Measurements from ENCODE around the gene CRTAC1. TPM values are rescaled to one million over a fixed set of nuclear protein-coding genes. Genes with fewer than 3 reads are reported as not detected.
"Not testable (repeated sequence)": the region's sequence is repeated elsewhere in the genome, so short reads cannot be mapped to it uniquely, and the experiment has no call there.

CRTAC1 gene
- total RNA-seq, 1 donor from 2014 or later, result 0.66 TPM

DNA sequence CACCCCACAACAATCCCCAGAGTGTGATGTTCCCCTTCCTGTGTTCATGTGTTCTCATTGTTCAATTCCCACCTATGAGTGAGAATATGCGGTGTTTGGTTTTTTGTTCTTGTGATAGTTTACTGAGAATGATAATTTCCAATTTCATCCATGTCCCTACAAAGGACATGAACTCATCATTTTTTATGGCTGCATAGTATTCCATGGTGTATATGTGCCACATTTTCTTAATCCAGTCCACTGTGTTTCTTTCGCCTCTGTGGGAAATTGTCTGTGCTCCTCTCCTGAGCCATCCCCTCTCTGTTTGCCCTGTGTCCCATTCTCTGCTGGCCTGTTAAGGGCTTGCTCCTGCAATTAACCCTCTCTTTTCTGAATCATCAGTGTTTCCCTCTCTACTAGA is 186.4 kb downstream of the CRTAC1 start:
- H3K9ac ChIP-seq (ENCODE audit: low read length); H2AFZ ChIP-seq (ENCODE audit: low read depth, low read length); DNase-seq (ENCODE audit: low read depth); H4K20me1 ChIP-seq (ENCODE audit: insufficient read depth, low read length); H3K27ac Mint-ChIP-seq (ENCODE audit: unreplicated experiment); H3K79me2 ChIP-seq (ENCODE audit: insufficient read depth, low read length); FAIRE-seq; H3K4me3 ChIP-seq (ENCODE audit: insufficient read depth, low read depth, low read length); H3K27me3 Mint-ChIP-seq (ENCODE audit: low read depth, unreplicated experiment); H3K36me3 Mint-ChIP-seq (ENCODE audit: low read depth, unreplicated experiment); H3K27ac ChIP-seq (ENCODE audit: low read depth, low read length); H3K9me3 Mint-ChIP-seq (ENCODE audit: unreplicated experiment); H3K36me3 ChIP-seq (ENCODE audit: insufficient read depth, low read length); H3K4me2 ChIP-seq (ENCODE audit: low read length); H3K4me3 Mint-ChIP-seq (ENCODE audit: unreplicated experiment); H3K9me3 ChIP-seq (ENCODE audit: insufficient read depth, low read depth, low read length); H3K27me3 ChIP-seq (ENCODE audit: insufficient read depth, low read length): not testable (repeated sequence)
- H3K4me1 ChIP-seq (ENCODE audit: insufficient read depth, low read length), result peaks cover 13% of the 10 kb centered on the region
- H3K4me1 Mint-ChIP-seq (ENCODE audit: low read depth, unreplicated experiment), result peaks cover 22% of the 10 kb centered on the region

DNA sequence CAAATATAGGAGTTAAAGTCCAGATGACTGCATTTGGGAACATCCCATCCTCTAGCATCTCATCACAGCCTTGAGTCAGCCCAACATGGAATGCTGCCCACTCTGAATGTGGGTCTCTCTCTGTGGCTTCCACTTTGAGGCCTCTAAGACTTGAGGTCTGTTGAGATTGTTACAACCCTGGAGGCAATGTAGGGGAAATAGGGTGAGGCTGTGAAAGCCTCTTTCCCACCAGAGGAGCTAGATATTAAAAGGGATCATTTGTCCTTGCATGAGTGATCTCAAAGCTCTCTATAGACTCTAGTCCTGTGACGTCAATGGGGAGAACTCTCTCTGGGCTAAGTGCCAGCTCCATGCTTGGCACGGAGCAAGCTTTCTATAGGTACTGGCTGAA is 187.1 kb downstream of the CRTAC1 start:
- Mint-ChIP-seq H3K27me3 (ENCODE audit: low read depth, unreplicated experiment) (peaks cover 3% of the 10 kb centered on the region), H3K4me3 (ENCODE audit: unreplicated experiment) (no peak overlapping the region), H3K9me3 (ENCODE audit: unreplicated experiment) (peaks cover 2% of the 10 kb centered on the region), H3K27ac (ENCODE audit: unreplicated experiment) (no peak overlapping the region), H3K4me1 (ENCODE audit: low read depth, unreplicated experiment) (peaks cover 22% of the 10 kb centered on the region), H3K36me3 (ENCODE audit: low read depth, unreplicated experiment) (no peaks in the 10 kb centered on the region)
- Histone ChIP-seq H3K27me3 (ENCODE audit: insufficient read depth, low read length) (peaks cover 8% of the 10 kb centered on the region), H3K9me3 (ENCODE audit: insufficient read depth, low read depth, low read length) (no peaks in the 10 kb centered on the region), H3K9ac (ENCODE audit: low read length) (no peak overlapping the region), H2AFZ (ENCODE audit: low read depth, low read length) (no peak overlapping the region), H3K27ac (ENCODE audit: low read depth, low read length) (no peak overlapping the region), H3K79me2 (ENCODE audit: insufficient read depth, low read length) (no peaks in the 10 kb centered on the region), H3K4me2 (ENCODE audit: low read length) (no peak overlapping the region), H3K36me3 (ENCODE audit: insufficient read depth, low read length) (no peaks in the 10 kb centered on the region), H4K20me1 (ENCODE audit: insufficient read depth, low read length) (no peaks in the 10 kb centered on the region), H3K4me3 (ENCODE audit: insufficient read depth, low read depth, low read length) (no peak overlapping the region), H3K4me1 (ENCODE audit: insufficient read depth, low read length) (peaks cover 13% of the 10 kb centered on the region)
- no peak for DNase-seq (ENCODE audit: low read depth)
- FAIRE-seq, result no peak
- TF ChIP-seq EZH2 (IDR thresholded peaks at IDR 0.05; ENCODE audit: insufficient read depth, low read length), result no peak
- TF ChIP-seq, protein P1, sequence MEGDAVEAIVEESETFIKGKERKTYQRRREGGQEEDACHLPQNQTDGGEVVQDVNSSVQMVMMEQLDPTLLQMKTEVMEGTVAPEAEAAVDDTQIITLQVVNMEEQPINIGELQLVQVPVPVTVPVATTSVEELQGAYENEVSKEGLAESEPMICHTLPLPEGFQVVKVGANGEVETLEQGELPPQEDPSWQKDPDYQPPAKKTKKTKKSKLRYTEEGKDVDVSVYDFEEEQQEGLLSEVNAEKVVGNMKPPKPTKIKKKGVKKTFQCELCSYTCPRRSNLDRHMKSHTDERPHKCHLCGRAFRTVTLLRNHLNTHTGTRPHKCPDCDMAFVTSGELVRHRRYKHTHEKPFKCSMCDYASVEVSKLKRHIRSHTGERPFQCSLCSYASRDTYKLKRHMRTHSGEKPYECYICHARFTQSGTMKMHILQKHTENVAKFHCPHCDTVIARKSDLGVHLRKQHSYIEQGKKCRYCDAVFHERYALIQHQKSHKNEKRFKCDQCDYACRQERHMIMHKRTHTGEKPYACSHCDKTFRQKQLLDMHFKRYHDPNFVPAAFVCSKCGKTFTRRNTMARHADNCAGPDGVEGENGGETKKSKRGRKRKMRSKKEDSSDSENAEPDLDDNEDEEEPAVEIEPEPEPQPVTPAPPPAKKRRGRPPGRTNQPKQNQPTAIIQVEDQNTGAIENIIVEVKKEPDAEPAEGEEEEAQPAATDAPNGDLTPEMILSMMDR (IDR thresholded peaks at IDR 0.05; ENCODE audit: insufficient read depth, low read depth, low read length), result no peak

DNA sequence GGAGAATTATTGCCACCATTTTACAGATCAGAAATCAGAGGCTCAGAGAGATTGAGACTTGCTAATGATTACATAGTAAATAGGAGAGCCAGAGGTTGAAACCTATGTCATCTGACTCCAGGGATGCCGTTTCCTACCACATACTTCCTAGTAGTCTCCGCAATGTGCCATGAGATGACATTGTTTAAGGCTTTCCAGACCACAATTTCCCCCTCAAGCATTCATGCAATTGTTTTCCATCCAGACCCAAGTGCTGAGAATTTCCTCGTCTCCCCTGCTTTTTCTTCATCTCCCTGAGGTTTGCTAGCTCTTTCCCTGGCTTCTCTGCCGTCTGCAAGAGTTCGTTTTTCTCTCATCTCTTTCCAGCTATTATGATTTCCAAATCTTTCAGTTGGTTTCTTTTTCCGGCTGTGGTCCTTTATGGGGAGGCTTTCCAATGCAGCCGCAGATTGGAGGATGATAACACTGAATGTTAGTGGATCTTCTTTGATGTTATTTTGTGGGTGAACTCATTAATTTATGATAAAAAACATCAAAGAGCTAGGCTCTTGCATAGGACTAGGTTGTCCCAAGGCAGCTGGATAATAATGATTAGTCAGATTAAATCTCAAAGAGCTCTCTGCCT is 187.7 kb downstream of the CRTAC1 start:
- Mint-ChIP-seq H3K27ac (ENCODE audit: unreplicated experiment) (no peak overlapping the region), H3K27me3 (ENCODE audit: low read depth, unreplicated experiment) (peaks cover 4% of the 10 kb centered on the region), H3K4me1 (ENCODE audit: low read depth, unreplicated experiment) (peaks cover 22% of the 10 kb centered on the region), H3K4me3 (ENCODE audit: unreplicated experiment) (no peak overlapping the region), H3K9me3 (ENCODE audit: unreplicated experiment) (peaks cover 2% of the 10 kb centered on the region), H3K36me3 (ENCODE audit: low read depth, unreplicated experiment) (no peaks in the 10 kb centered on the region)
- Histone ChIP-seq H3K4me1 (ENCODE audit: insufficient read depth, low read length) (peaks cover 13% of the 10 kb centered on the region), H3K4me3 (ENCODE audit: insufficient read depth, low read depth, low read length) (no peak overlapping the region), H3K27ac (ENCODE audit: low read depth, low read length) (no peak overlapping the region), H3K27me3 (ENCODE audit: insufficient read depth, low read length) (peaks cover 8% of the 10 kb centered on the region), H3K9me3 (ENCODE audit: insufficient read depth, low read depth, low read length) (no peaks in the 10 kb centered on the region), H3K36me3 (ENCODE audit: insufficient read depth, low read length) (no peaks in the 10 kb centered on the region), H3K4me2 (ENCODE audit: low read length) (no peak overlapping the region), H4K20me1 (ENCODE audit: insufficient read depth, low read length) (no peaks in the 10 kb centered on the region), H3K9ac (ENCODE audit: low read length) (no peak overlapping the region), H2AFZ (ENCODE audit: low read depth, low read length) (no peak overlapping the region), H3K79me2 (ENCODE audit: insufficient read depth, low read length) (no peaks in the 10 kb centered on the region)
- DNase-seq (ENCODE audit: low read depth) (peak; percentile 8), FAIRE-seq (no peak)
- TF ChIP-seq EZH2 (IDR thresholded peaks at IDR 0.05; ENCODE audit: insufficient read depth, low read length), result no peak
- TF ChIP-seq, protein P1 (IDR thresholded peaks at IDR 0.05; ENCODE audit: insufficient read depth, low read depth, low read length), result no peak

DNA sequence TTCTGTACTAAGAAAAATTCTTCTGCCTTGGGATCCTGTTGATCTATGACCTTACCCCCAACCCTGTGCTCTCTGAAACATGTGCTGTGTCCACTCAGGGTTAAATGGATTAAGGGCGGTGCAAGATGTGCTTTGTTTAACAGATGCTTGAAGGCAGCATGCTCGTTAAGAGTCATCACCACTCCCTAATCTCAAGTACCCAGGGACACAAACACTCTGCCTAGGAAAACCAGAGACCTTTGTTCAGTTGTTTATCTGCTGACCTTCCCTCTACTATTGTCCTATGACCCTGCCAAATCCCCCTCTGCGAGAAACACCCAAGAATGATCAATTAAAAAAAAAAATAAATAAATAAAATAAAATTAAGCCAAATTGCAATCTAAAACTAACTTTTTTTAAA is 188.3 kb downstream of the CRTAC1 start:
- peaks cover 22% of the 10 kb centered on the region for H3K4me1 Mint-ChIP-seq (ENCODE audit: low read depth, unreplicated experiment)
- H3K4me3 ChIP-seq (ENCODE audit: insufficient read depth, low read depth, low read length); H3K36me3 ChIP-seq (ENCODE audit: insufficient read depth, low read length); H3K27me3 ChIP-seq (ENCODE audit: insufficient read depth, low read length); H3K4me2 ChIP-seq (ENCODE audit: low read length); FAIRE-seq; H3K27me3 Mint-ChIP-seq (ENCODE audit: low read depth, unreplicated experiment); H2AFZ ChIP-seq (ENCODE audit: low read depth, low read length); H3K9ac ChIP-seq (ENCODE audit: low read length); H3K27ac ChIP-seq (ENCODE audit: low read depth, low read length); H3K27ac Mint-ChIP-seq (ENCODE audit: unreplicated experiment); H3K79me2 ChIP-seq (ENCODE audit: insufficient read depth, low read length); H3K9me3 ChIP-seq (ENCODE audit: insufficient read depth, low read depth, low read length); H3K4me3 Mint-ChIP-seq (ENCODE audit: unreplicated experiment); H4K20me1 ChIP-seq (ENCODE audit: insufficient read depth, low read length); H3K36me3 Mint-ChIP-seq (ENCODE audit: low read depth, unreplicated experiment); DNase-seq (ENCODE audit: low read depth); H3K9me3 Mint-ChIP-seq (ENCODE audit: unreplicated experiment): not testable (repeated sequence)
- H3K4me1 ChIP-seq (ENCODE audit: insufficient read depth, low read length), result peaks cover 13% of the 10 kb centered on the region

DNA sequence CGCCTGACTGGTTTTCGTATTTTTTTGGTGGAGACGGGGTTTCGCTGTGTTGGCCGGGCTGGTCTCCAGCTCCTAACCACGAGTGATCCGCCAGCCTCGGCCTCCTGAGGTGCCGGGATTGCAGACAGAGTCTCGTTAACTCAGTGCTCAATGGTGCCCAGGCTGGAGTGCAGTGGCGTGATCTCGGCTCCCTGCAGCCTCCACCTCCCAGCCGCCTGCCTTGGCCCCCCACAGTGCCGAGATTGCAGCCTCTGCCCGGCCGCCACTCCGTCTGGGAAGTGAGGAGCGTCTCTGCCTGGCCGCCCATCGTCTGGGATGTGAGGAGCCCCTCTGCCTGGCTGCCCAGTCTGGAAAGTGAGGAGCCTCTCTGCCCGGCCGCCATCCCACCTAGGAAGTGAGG is 189.3 kb downstream of the CRTAC1 start:
- H3K4me3 Mint-ChIP-seq (ENCODE audit: unreplicated experiment); H3K27ac Mint-ChIP-seq (ENCODE audit: unreplicated experiment); H3K27ac ChIP-seq (ENCODE audit: low read depth, low read length); H2AFZ ChIP-seq (ENCODE audit: low read depth, low read length); FAIRE-seq; H3K36me3 ChIP-seq (ENCODE audit: insufficient read depth, low read length); H3K79me2 ChIP-seq (ENCODE audit: insufficient read depth, low read length); H3K27me3 ChIP-seq (ENCODE audit: insufficient read depth, low read length); H3K4me2 ChIP-seq (ENCODE audit: low read length); H3K9ac ChIP-seq (ENCODE audit: low read length); H3K9me3 ChIP-seq (ENCODE audit: insufficient read depth, low read depth, low read length); DNase-seq (ENCODE audit: low read depth); H3K4me3 ChIP-seq (ENCODE audit: insufficient read depth, low read depth, low read length); H3K36me3 Mint-ChIP-seq (ENCODE audit: low read depth, unreplicated experiment); H3K9me3 Mint-ChIP-seq (ENCODE audit: unreplicated experiment); H4K20me1 ChIP-seq (ENCODE audit: insufficient read depth, low read length): not testable (repeated sequence)
- peaks cover 22% of the 10 kb centered on the region for H3K4me1 Mint-ChIP-seq (ENCODE audit: low read depth, unreplicated experiment)
- H3K4me1 ChIP-seq (ENCODE audit: insufficient read depth, low read length), result peaks cover 13% of the 10 kb centered on the region
- H3K27me3 Mint-ChIP-seq (ENCODE audit: low read depth, unreplicated experiment), result peaks cover 17% of the 10 kb centered on the region

Data from astrocyte (in vitro differentiated cells and primary cell).